ENCODE results near the gene FBXL20.

DNA sequence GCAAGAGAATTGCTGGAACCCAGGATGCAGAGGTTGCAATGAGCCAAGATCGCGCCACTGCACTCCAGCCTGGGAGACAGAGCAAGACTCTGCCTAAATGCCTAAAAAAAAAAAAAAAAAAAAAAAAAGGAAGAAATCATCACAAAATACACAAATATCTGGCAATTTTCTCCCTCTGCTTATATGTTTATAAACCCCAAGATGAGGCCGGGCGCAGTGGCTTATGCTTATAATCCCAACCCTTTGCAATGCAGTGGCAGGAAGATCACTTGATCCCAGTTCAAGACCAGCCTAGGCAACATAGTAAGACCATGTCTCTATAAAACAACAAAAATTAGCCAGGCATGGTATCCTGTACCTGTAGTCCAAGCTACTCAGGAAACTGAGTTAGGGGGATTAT lies 28.2 kb upstream of the FBXL20 start:
- TF ChIP-seq, protein P1, sequence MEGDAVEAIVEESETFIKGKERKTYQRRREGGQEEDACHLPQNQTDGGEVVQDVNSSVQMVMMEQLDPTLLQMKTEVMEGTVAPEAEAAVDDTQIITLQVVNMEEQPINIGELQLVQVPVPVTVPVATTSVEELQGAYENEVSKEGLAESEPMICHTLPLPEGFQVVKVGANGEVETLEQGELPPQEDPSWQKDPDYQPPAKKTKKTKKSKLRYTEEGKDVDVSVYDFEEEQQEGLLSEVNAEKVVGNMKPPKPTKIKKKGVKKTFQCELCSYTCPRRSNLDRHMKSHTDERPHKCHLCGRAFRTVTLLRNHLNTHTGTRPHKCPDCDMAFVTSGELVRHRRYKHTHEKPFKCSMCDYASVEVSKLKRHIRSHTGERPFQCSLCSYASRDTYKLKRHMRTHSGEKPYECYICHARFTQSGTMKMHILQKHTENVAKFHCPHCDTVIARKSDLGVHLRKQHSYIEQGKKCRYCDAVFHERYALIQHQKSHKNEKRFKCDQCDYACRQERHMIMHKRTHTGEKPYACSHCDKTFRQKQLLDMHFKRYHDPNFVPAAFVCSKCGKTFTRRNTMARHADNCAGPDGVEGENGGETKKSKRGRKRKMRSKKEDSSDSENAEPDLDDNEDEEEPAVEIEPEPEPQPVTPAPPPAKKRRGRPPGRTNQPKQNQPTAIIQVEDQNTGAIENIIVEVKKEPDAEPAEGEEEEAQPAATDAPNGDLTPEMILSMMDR (conservative IDR thresholded peaks at IDR 0.05; ENCODE audit: low read depth, low read length): no peak
- TF ChIP-seq EZH2 (IDR thresholded peaks at IDR 0.05; ENCODE audit: borderline replicate concordance, low read depth, low read length, poor library complexity, severe bottlenecking): no peak

Data from A673 (cell line).